Ascending aorta (tissue), 2 donors: Measurements from ENCODE around the gene ADGB. TPM values are rescaled to one million over a fixed set of nuclear protein-coding genes. Genes with fewer than 3 reads are reported as not detected.

ENCODE experiments used
- DNase-seq, 2 donors: peaks; one replicate each; pipeline ENCODE4 v3.0.0-alpha.2; 2019; ENCODE audit warnings: low spot score in 2 of 2
- H3K27ac ChIP-seq, 2 donors: fragments of 200-600 bp; sonication (generic); one replicate each; pipeline ENCODE4 v1.5.1; 2016 to 2017; ENCODE audit warnings: mild to moderate bottlenecking in 1 of 2
- H3K27me3 ChIP-seq: fragments of 200-600 bp; sonication (generic); one replicate; pipeline ENCODE4 v1.5.1; 2017
- H3K36me3 ChIP-seq, 2 donors: fragments of 200-600 bp; sonication (generic); one replicate each; pipeline ENCODE4 v1.5.1; 2016
- H3K4me1 ChIP-seq, 2 donors: fragments of 200-600 bp; sonication (generic); one replicate each; pipeline ENCODE4 v1.5.1; 2016 to 2017; ENCODE audit warnings: mild to moderate bottlenecking in 1 of 2
- H3K4me3 ChIP-seq, 2 donors: fragments of 200-600 bp; sonication (generic); one replicate each; pipeline ENCODE4 v1.5.1; 2016 to 2017; ENCODE audit warnings: mild to moderate bottlenecking in 1 of 2
- H3K9me3 ChIP-seq, 2 donors: fragments of 200-600 bp; sonication (generic); one replicate each; pipeline ENCODE4 v1.5.1; 2016
- CTCF ChIP-seq, 3 experiments: fragments of 200-600 bp in 2 of 3; fragments of 450-650 bp in 1 of 3; sonication (generic) in 2 of 3; IDR thresholded peaks; one replicate each; pipeline ENCODE4 v1.5.1; 2016 to 2019; ENCODE audit warnings: antibody characterized with exemption in 3 of 3, mild to moderate bottlenecking in 1 of 3, moderate library complexity in 1 of 3
- intact Hi-C: fragments of 100-400 bp; cut with DNase I; formaldehyde crosslinking; loops from one replicate; pipeline ENCODE4 v1.15.1; 2023
- total RNA-seq: library from RNA; depleted of rRNA; stranded (reverse); fragments of >200 nt; gene quantifications from one replicate; pipeline ENCODE4 v1.1.0, GENCODE V29; 2016

The ADGB gene
- total RNA-seq, 1 donor from 2014 or later = not detected

GRCh38 chr6:146768722-146769121 lies 169.9 kb downstream of the ADGB start:
- TF ChIP-seq CTCF (IDR thresholded peaks at IDR 0.05) = no peak
- H3K27ac ChIP-seq = no peak overlapping the region
- H3K4me1 ChIP-seq = no peaks in the 10 kb centered on the region
- no peaks in the 10 kb centered on the region for H3K36me3 ChIP-seq
- DNase-seq = no peak
- intact Hi-C loops = no loop called here
- no peaks in the 10 kb centered on the region for H3K9me3 ChIP-seq
- H3K27me3 ChIP-seq = no peaks in the 10 kb centered on the region
- H3K4me3 ChIP-seq = no peak overlapping the region

- Histone ChIP-seq H3K4me1 (no peaks in the 10 kb centered on the region), H3K27me3 (no peaks in the 10 kb centered on the region), H3K27ac (no peak overlapping the region), H3K36me3 (no peaks in the 10 kb centered on the region), H3K9me3 (no peaks in the 10 kb centered on the region), H3K4me3 (no peak overlapping the region)
- intact Hi-C loops = no loop called here
- no peak for TF ChIP-seq CTCF (IDR thresholded peaks at IDR 0.05)
- DNase-seq = no peak
Observed at GRCh38 chr6:146770275-146770964, 171.6 kb downstream of the ADGB start.

GRCh38 chr6:146770965-146771735 lies 172.4 kb downstream of the ADGB start:
- no peaks in the 10 kb centered on the region for H3K36me3 ChIP-seq
- H3K27me3 ChIP-seq = no peaks in the 10 kb centered on the region
- H3K4me1 ChIP-seq = no peaks in the 10 kb centered on the region
- DNase-seq = peak; percentile 9 to 66
- no peaks in the 10 kb centered on the region for H3K9me3 ChIP-seq
- intact Hi-C loops = no loop called here
- no peak for TF ChIP-seq CTCF (IDR thresholded peaks at IDR 0.05)
- H3K27ac ChIP-seq = no peak overlapping the region
- H3K4me3 ChIP-seq = no peak overlapping the region

GRCh38 chr6:146775220-146775619 lies 176.4 kb downstream of the ADGB start:
- DNase-seq = no peak
- Histone ChIP-seq H3K36me3 (no peaks in the 10 kb centered on the region), H3K27ac (no peak overlapping the region), H3K27me3 (no peaks in the 10 kb centered on the region), H3K4me1 (no peaks in the 10 kb centered on the region), H3K9me3 (no peaks in the 10 kb centered on the region), H3K4me3 (no peak overlapping the region)
- intact Hi-C loops = no loop called here
- no peak for TF ChIP-seq CTCF (IDR thresholded peaks at IDR 0.05)

GRCh38 chr6:146781836-146782235 lies 183.1 kb downstream of the ADGB start:
- H3K4me1 ChIP-seq = no peaks in the 10 kb centered on the region
- DNase-seq = no peak
- intact Hi-C loops = no loop called here
- no peaks in the 10 kb centered on the region for H3K36me3 ChIP-seq
- H3K27me3 ChIP-seq = no peaks in the 10 kb centered on the region
- no peak overlapping the region for H3K27ac ChIP-seq
- no peak overlapping the region for H3K4me3 ChIP-seq
- TF ChIP-seq CTCF (IDR thresholded peaks at IDR 0.05) = no peak
- H3K9me3 ChIP-seq = no peaks in the 10 kb centered on the region
